ENCODE measurements around the gene CCDC187. TPM values are rescaled to one million over a fixed set of nuclear protein-coding genes. Genes with fewer than 3 reads are reported as not detected.

CCDC187 gene
- total RNA-seq, 1 donor from 2014 or later: not detected

- peak; percentile 14 for DNase-seq (ENCODE audit: low read depth)
Measured at GRCh38 chr9:136297016-136297691, 6.7 kb downstream of the CCDC187 start.

DNA sequence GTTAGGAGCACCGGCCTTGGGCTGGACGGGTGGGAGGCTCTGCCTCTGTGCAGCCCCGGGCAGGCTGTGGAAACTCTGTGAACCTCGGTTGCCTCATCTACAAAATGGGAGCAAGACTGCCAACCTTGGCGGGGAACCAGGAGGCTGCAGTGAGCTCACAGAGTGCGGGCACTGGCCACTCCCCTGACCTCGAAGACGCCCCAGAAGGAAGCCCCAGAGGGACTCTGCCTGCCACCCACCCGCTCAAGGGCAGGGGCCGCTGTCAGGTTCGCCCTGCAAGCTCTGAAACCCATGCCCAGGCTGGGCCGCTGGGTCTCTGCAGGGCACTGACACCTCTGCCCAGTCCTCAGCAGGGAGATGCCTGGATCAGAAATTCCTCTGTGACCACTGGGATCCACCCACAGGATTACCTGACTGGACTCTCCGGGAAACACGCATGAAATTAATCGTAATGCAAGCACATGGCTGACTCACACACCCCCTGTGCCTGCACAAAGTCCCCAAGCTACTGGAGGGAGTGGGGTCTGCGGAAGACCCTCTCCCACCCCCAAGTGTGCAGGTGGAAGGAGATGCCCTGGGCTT lies 7.4 kb downstream of the CCDC187 start:
- DNase-seq (ENCODE audit: low read depth): no peak

- DNase-seq (ENCODE audit: low read depth): no peak
Measured at GRCh38 chr9:136295542-136296433, 8.1 kb downstream of the CCDC187 start.

DNA sequence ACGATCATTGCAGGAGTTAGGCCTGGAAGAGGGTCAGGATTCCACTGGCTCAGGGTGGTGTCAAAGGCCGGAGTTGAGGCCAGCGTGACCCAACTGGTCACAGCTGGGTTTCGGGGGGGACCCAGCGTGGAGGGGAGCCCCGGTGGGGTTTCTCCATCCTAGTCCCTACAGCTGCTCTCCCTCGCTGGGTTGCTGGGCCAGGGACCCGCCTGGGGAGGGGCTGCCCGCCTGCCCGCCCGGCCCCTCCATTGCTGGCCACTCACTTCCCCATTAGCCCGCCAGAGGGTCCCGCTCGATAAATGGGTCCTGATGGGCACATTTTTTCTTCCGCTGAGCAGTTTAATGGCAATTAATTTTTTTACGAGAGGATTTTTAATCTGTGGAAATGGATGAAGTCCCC lies 8.8 kb downstream of the CCDC187 start:
- no peak for DNase-seq (ENCODE audit: low read depth)

DNA sequence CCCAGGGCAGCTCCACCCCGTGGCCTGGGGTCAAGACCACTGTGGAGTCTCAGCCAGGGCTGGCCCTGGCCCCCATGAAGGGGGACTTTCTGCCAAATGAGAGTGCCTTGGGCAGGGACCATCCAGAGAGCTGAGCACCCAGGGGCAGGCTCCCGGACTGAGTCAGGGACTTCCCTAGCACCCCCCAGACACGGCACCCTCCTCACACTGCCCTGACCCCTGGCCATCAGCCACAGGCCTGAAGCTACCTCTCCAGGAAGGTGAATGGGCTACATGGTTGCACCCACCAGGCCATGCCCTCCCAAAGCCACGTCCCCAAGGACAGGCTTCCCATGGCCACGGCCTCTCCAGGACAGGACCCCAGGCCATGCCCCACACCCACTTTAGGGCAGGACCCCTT lies 9.5 kb downstream of the CCDC187 start:
- DNase-seq (ENCODE audit: low read depth): no peak

DNA sequence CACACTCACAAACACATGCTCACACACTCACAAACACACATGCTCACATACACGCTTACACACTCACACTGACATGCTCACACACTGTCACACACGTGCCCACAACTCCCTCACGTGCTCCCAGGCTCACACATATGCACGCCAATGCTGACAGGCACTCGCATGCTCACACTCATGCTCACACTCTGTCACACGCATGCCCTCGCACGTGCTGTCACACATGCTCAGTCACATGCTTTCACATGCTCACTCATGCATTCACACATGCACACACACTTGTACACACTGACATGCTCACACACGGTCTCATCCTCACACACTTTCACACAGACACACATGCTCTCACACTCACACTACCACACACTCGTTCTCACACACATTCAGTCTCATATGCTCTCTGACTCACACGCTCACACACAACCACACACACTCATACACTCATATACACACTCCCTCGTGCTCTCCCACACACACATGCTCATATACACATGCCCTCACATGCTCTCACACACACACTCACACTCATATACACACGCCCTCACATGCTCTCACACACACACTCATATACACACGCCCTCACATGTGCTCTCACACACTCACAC lies 10.3 kb downstream of the CCDC187 start:
- no peak for DNase-seq (ENCODE audit: low read depth)

DNA sequence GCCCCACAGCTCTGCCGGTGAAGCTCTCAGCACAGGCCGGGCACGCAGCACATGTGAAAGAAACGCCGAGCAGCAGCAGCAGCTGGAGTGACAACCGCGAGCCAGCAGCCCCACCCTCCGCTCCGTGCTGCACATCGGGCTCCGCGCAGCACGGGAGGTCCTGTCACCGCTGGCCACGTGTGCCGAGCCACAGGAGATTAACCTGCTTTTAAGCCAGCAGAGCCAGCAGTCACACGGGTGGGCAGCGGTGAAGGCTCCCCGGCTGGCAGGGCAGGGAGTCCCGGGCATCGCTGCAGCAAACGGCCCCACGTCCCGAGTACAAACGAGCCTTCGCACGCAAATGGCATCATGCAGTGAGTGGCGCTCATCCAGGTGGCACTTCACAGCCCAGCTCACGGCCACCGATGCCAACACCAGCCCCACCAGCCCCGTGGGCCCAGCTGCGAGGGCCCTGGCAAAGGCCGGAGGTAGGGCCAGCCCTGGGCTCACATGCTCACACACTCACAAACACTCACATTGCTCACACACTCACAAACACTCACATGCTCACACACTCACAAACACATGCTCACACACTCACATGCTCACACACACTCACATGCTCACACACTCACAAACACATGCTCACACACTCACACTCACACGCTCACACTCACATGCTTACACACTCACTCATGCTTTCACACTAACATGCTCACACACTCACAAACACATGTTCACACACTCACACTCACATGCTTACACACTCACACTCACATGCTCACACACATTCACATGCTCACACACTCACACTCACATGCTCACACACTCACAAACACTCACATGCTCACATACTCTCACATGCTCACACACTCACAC lies 11.1 kb downstream of the CCDC187 start:
- DNase-seq (ENCODE audit: low read depth): no peak

DNA sequence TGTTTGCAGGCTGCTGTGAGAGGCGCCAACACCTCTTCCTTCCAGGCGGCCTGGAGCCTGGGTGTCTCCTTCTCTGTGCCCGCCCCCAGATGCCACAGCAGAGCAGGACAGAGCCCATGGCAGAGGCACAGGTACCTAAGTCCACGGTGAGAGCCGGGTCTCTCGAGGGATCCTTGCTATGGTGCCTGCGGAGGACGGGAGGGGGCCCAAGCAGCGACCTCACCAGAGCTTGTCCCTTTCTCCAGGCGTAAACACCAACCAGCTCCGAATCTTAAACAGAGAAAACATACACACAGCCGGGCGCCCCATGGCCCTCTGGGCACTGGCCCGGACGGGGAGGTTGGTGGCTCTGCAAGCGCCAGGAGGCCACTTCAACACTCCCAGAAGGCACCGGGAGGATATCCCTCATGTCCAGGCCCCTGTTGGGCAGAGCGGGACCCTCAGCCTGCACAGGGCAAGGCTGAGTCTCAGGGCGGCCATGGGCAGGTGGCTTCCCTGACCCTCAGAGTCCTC lies 11.8 kb downstream of the CCDC187 start:
- DNase-seq (ENCODE audit: low read depth): no peak

- DNase-seq (ENCODE audit: low read depth): no peak
Measured at GRCh38 chr9:136291306-136292025, 12.4 kb downstream of the CCDC187 start.

GRCh38 chr9:136290508-136291000 lies 13.3 kb downstream of the CCDC187 start:
- DNase-seq (ENCODE audit: low read depth): no peak

DNA sequence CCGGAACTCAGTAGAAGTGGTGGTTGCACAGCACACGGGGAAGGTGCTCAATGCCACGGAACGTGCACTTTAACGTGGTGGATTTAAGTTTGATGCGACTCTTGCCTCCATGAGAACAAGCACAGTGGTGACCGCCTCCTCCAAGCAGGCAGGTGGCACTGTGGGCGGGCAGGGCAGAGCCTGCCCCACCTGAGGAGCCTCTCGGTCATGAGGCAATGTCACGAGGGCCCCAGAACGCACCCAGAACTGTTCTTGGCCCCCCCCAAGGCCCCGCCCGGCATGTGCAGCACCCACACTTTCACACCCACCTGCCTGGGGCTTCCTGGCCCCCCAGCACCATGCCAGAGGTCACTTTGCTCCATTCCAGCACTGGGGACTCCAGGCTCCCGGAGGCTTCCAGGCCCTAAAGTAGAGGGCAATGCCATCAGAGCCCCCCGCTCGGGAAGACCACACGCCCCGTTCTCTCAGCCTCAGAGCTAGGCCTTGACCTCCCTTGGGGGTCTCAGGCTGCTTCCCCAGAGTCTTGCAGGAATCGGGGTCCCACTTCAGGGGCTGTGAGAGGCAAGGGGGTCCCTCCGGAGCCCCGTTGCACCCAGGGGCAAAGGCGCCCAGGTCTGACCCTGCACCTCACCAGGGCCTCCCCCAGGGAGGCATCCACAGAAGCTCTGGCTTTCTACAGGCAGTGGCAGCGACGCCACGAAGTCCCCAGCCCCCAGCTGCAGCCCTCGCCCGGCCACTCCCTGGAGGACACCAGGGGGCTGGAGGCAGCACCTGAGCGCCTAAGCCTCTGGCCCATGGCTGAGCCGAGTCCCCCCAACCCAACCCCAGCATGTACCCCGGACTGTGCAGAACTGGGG lies 14.0 kb downstream of the CCDC187 start:
- DNase-seq (ENCODE audit: low read depth): no peak

GRCh38 chr9:136287960-136288753 lies 15.7 kb downstream of the CCDC187 start:
- no peak for DNase-seq (ENCODE audit: low read depth)

DNA sequence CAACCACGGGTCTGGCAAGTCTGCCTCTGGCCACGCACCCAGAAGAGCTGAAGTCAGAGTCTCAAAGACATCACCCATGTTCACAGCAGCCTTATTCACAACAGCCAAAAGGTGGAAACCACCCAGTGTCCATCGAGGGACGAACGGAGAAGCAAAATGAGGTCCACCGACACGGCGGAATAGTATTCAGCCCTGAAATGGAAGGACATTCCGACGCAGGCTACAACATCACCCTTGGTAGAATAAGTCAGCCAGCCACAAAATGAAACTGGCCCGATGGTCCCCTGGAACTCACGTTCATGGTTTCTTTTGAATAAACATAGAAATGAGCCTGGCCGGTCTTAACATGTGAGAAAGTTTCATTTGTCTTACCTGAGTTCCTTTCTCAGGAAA lies 16.9 kb downstream of the CCDC187 start:
- no peak for DNase-seq (ENCODE audit: low read depth)

DNA sequence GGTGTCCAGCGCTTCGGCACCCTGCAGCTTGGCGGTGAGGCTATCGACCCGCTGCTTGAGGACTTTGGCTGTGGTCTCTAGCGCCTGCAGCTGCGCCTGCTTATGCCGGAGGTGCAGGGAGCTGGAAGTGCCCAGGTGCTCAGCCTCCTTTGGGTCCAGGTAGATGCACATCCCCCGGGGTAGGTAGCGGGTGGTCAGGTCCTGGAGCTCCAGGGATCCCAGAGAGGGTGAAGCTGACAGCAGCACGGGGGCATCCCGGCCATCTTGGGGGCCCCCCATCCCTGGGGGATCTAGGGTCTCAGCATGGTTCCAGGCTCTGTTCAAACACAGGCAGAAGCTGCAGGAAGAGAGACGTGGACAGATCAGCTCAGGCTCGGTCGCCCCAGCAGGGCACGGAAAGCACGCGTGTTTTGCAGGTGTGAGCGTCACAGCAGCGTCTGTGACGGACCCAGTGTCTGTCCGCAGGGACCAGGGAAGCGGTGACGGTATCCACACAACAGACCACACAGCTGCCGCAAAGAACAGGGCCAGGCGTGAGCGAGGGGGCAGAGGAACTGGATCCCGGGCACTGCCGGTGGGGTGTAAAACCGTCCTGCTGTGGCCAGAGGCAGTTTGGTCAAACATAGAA lies 17.4 kb downstream of the CCDC187 start:
- no peak for DNase-seq (ENCODE audit: low read depth)

GRCh38 chr9:136285501-136286358 lies 18.2 kb downstream of the CCDC187 start:
- no peak for DNase-seq (ENCODE audit: low read depth)

DNA sequence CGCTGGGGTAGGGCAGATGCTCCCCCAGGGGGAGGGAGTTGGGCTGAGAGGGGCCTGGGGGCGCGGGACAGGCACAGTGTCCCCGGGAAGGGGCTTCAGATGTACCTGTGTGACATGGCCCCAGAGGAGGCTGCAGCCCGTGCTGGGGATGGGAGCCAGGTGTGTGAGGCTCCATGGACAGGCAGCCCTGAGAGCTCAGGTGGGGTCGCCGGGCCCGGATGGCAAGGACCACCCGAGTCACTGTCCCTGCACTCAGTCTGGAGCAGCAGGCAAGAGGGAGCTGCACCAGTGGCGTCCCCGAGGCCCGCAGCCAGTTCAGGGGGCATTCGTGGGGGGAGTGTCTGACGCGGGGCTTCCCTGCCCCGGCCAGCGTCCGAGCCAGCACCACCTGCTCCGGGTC lies 18.9 kb downstream of the CCDC187 start:
- no peak for DNase-seq (ENCODE audit: low read depth)

GRCh38 chr9:136284311-136284710 lies 19.6 kb downstream of the CCDC187 start:
- DNase-seq (ENCODE audit: low read depth): no peak
